Measurements from ENCODE around the gene SLC12A4.

Gene SLC12A4

DNA sequence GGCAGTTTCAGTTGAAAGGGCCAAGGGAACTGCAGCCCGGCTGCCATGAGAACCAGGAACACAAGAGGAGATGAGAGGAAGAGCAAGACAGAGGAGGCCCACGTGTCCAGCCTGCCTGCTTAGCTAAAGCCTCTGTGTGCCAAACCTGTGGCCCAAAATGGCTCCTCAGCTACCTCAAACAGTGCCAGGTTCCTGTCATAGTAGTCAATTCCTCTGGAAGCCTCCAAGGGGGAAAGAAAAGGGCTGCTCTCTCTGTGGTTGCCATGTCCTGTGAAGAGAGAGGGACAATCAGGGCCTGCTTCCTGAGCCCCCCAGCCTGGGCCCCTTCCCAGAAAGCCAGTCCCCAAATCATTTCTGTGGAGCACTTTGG is 5.2 kb downstream of the SLC12A4 start:
- no peak for DNase-seq (ENCODE audit: low read depth)

- DNase-seq (ENCODE audit: low read depth) = no peak
Measured at GRCh38 chr16:67962135-67962534, 6.3 kb downstream of the SLC12A4 start.

GRCh38 chr16:67961551-67961957 is 6.9 kb downstream of the SLC12A4 start:
- no peak for DNase-seq (ENCODE audit: low read depth)

GRCh38 chr16:67959536-67960329 is 8.7 kb downstream of the SLC12A4 start:
- no peak for DNase-seq (ENCODE audit: low read depth)

DNA sequence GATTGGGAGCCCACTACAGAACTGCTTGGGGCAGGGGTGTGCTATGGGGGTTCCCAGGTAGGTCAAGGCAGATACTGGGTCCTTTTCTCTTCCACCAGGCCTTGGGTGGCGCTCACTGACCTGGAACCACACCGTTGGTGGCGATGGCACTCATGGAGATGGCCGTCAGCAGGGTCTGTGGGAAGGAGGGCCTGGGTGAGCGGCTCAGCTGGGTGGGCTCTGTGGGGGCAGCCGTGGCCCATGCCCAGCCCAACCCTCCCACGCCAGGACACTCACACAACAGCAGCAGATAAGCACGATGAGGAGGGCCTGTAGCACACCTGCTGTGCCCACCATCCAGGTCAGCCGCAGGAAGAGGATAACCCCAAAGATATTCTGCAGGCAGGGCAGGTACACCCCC is 10.8 kb downstream of the SLC12A4 start:
- no peak for DNase-seq (ENCODE audit: low read depth)

DNA sequence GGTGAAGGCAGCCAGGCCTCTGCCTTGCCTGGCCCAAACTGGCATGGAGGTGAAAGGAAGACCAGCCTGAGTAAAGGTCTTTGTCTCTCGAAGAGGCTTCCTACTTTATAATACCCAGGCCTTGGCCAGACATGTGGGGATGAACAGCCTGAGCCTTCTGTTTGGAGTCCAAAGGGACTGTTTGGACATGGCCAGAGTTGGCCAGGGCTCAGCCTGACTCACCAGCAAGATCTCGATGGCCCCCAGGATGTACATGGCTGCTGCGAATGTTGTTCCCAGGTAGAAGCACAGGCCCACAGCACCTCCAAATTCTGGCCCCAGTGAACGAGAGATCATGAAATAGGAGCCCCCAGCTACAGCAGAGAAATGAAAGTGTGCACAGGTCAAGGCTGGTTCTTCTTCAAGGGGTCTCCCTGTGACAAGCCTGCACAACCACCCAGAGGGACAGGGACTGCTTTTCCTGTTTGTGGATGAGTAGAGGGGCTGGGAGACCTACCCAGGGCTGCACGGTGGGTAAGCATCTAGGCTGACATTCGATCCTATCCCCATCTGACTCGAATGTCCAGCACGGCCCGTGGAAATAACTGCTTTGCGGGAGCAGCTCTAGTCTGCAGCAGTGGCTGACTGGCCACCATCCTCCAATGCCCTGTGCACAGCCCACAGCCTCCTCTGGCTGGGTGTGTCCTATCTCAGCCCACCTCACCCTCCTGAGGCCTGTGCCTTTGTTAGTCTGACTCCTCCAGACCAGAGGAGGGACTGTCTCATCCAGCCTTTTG is 13.8 kb downstream of the SLC12A4 start:
- no peak for DNase-seq (ENCODE audit: low read depth)

DNA sequence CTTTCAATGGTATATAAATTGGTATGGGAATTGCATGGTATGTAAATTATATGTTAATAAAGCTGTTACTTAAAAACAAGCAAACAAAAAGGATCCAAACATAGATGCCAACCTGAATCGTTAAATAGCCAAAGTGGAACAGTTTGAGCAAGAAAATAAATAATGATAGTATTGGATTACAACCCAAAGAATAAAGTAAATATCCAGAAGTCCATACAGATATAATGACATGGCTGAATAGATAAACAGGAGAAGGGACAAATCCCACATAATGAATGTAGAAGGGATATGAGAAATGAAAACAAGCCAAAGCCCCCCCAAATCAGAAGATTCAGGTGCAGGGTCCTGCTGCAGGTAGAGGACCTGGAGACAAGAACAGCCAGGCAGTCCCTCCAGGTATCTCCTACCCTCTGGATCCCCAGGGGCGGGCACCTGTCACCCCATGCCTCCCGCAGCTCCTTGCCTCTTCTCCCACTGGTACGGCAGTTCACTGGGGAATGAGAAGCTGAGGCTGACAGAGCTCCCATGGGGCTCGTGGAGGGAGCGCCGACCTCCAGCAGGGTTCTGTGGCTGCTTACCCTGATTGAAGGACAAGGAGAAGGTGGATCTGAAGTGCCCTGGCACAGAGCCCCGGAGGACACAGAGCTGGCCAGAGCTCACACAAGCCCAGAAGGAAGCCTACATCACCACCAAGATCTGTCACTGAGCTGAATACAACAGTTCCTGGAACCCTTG is 14.6 kb downstream of the SLC12A4 start:
- no peak for DNase-seq (ENCODE audit: low read depth)

DNA sequence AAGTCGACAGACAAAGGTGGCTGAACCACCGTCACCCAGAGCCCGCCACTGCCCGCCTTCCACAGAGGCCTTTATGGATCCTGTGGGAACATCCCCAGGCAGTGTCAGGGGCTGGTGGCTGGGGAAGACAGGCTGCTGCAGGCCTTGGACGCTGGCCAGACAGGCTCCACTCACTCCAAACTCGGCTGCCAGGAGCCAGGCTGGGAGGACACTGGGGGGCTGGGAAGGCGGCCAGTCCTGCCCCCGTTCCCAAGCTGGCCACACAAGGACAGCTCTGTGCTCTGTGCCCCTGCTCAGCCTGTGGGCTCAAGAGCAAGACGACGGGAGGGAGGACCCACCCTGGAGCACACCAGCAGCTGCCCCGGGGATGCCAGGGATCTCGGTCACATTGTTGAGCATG is 17.0 kb downstream of the SLC12A4 start:
- no peak for DNase-seq (ENCODE audit: low read depth)

- no peak for DNase-seq (ENCODE audit: low read depth)
Measured at GRCh38 chr16:67950335-67950843, 18.0 kb downstream of the SLC12A4 start.

- DNase-seq (ENCODE audit: low read depth) = no peak
Measured at GRCh38 chr16:67949645-67950044, 18.8 kb downstream of the SLC12A4 start.

GRCh38 chr16:67948015-67948414 is 20.4 kb downstream of the SLC12A4 start:
- no peak for DNase-seq (ENCODE audit: low read depth)

DNA sequence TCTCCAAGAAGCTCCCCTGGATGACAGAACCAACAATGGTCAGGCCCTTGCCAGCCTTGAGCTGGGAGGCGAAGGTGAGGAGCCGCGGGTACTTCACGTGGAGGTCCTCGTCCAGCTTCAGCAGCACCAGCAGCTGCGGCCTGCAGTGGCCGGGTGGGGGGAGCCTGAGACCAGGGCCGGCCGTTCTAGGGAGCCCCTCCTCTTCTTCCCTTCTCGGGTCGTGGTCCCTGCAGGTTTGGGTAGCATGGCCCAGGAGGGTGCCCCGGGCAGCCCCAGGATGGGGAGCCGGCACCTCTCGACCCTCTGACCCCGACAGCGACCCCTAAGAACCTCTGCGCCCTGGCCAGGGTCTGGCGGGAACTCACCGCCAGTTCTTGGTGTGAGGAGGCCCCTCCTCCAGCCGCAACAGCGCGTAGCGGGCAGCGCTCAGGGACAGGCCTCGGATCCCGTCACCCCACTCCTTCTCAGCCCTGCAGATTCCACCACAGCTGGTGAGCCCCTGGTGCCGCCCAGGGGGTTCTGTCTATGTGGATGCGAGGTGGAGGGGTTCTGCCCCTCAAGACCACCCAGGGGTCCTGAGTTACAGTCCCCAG is 21.4 kb downstream of the SLC12A4 start:
- no peak for DNase-seq (ENCODE audit: low read depth)

DNA sequence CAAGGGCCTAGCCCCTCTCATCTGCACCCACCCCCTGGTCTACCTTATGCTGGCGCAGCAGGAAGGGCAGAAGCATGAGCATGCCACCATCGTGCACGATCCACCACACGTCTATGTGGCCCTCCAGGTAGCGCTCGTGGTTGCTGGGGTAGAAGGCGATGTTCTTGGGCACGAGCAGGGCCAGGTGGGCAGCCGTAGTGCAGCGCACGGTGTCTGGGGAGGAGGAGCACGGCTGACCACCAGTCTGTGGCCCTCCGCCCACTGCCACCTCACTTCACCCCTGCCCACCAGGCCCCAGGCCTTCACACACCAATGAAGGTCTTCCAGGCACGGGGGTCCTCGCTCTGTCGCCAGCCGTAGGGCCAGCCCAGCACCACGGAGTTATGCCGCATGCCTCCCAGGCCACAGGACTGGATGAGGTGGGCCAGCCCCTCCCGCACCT is 22.3 kb downstream of the SLC12A4 start:
- no peak for DNase-seq (ENCODE audit: low read depth)

DNA sequence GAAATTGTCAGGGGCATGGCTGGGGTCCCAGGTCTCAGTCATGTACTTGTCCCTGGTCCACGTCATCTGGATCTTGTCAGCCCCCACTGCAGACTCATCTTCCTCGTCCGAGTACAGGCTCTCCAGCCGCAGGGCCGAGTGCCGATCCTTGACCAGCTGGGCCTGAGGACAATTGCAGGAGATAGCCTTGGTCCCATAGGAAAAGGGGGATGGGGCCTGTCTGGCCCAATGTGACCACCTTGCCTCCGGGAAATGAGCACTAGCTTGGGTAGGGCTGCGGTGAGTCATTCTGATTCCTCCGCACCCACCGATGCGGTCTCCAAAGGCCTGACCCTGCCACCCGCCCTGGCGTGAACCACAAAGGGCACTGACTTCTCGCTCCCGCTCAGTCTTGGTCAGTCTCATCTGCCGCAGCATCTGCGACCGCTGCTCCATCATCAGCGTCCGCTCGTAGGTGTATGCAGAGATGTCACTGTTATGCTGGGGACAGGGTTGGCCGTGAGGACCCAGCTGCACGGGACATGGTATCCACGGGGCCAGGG is 23.0 kb downstream of the SLC12A4 start:
- DNase-seq (ENCODE audit: low read depth) = no peak

GRCh38 chr16:67944690-67945391 is 23.6 kb downstream of the SLC12A4 start:
- DNase-seq (ENCODE audit: low read depth) = no peak

DNA sequence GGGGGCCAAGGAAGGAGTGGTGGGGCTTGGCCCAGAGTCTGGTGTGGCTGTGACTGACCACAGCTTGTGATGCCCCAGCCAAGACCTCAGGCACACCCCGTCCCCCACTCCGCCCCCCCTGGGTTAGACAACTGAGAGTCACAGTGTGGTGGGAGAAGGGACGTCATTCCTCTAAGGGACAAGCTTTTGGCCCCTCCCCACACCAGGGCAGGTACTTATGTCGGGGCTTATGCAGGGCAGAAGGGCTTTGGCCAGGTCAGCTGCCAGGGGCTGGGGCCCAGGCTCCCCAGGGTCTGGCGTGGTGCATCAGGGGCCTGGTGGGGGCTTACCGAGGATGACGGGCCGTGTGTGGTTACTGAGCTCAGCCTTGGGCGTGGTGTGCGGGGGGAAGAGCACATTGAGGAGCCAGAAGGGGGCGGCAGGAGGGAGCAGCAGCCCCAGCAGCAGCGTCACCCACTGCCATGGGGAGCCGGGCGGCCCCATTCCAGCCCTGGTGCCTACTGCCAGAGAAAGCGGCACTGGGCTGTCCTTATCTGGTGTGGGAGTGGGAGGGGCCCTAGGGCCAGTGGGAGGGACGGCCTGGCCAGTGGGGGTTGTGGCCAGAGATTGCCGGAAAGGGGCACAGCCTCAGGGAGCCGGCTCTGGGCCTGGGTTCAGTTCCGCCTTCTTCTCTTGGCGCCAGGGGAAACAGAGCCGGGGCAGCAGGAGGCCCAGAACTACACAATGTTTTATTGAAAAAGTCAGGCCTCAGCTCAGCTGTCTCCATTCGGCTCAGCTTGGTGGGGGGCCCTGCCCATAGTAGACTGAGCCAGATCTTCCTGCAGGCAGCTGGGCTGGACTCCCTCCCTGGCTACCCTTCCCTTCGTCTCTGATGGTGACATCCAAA is 24.6 kb downstream of the SLC12A4 start, which contains the start of gene LCAT:
Gene LCAT, minus strand, starts transcription at position 502 of the 886 bp plus-strand sequence. Its CDS starts 19 bp downstream, at position 483.
- DNase-seq (ENCODE audit: low read depth) = no peak

DNA sequence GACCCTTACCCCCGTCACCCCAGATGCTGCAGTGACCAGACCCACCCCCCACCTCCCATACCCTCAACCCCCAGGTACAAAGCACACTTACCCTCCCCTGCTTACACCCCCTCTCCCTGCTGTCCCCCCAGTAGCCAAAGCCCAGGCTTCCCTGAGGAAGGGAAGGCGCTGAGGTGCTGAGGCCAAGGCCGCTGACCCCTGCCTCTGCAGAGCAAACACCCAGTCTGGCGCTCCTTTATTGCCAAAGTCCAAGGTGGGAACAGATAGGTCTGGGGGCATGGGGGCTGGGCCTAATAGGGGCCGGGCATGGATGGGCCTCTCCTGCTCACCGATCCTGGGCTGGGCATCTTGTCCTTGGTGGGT is 25.2 kb downstream of the SLC12A4 start:
- no peak for DNase-seq (ENCODE audit: low read depth)

DNA sequence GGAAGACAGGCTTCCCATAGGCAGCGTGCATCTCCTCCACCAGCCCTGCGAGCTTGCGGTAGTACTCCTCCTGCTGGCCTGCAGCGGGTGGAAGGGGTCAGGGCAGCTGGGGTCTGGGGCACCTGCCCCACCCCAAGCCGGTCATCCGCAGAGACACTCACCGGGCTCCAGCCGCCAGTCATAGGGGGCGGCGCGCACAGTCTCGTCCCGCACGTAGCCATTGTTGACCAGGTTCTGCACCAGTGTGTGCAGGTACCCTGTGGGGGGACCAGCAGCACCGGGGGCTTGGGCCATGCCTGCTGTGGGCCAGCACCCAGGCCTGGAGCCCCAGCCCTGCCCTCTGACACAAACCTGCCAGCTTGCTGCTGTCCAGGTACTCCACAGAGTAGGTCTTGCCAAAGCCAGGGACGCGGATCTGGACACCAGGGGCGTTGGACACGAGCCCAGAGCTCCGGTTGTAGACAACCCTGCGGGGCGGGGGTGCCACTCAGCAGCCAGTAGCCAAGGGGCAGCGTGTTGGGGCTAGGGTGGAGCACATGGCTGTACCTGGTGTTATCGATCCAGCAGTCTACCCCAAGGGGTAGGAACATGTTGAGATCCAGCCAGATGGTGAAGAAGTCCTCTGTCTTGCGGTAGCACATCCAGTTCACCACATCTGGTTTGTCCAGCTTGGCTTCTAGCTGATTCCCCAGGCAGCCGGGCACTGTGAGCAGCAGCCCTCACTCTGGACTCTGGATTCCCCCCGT is 25.8 kb downstream of the SLC12A4 start:
- no peak for DNase-seq (ENCODE audit: low read depth)

DNA sequence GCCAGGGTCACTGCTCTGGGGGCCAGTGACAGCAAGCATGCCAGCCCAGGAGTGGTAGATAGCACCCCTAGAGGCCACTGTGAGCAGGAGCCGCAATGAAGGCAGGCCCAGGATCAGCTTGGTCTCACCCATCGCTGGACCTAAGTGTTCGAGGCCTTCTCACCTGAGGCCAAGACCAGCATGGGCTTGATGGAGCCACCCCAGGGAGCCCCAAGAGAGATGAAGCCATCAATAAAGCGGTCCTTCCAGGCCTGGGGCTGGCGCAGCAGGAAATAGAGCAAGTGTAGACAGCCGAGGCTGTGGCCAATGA is 26.3 kb downstream of the SLC12A4 start:
- DNase-seq (ENCODE audit: low read depth) = no peak

Data from GM04504 (cell line).